Right kidney (tissue), 1 donor: ENCODE data around the gene ADD3.
"Not testable (repeated sequence)": the region's sequence is repeated elsewhere in the genome, so short reads cannot be mapped to it uniquely, and the experiment has no call there.

ENCODE experiments used
- DNase-seq: peaks from one replicate; pipeline ENCODE4 v3.0.0-alpha.2; 2016

ADD3 gene

GRCh38 chr10:110033701-110034235 lies 26.0 kb downstream of the ADD3 start:
- DNase-seq, result no peak

- DNase-seq, result no peak
These were observed 26.8 kb downstream of the ADD3 start for GRCh38 chr10:110034596-110034995.

- no peak for DNase-seq
These were observed 27.5 kb downstream of the ADD3 start for GRCh38 chr10:110035070-110035921.

GRCh38 chr10:110036640-110037039 lies 28.9 kb downstream of the ADD3 start:
- DNase-seq, result no peak

- no peak for DNase-seq
These were observed 31.5 kb downstream of the ADD3 start for GRCh38 chr10:110039254-110039653.

DNA sequence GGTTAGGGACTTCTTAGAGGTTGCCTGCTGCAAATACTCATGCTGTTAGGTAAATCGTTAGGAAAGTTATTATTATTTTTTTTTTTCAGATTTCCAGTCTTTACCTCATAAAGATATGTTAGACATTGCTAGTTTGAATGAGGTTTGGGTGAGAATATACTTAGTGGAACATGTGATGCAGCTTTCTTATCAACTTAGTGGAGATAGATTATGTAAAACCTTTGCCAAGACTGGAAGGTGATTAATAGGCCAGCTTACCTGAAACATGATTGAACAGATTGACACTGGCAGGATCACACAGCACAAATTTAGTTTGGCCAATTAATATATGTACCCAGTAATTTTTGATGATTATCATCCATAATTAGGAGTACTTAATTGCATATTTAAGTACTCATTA lies 32.3 kb downstream of the ADD3 start:
- no peak for DNase-seq

DNA sequence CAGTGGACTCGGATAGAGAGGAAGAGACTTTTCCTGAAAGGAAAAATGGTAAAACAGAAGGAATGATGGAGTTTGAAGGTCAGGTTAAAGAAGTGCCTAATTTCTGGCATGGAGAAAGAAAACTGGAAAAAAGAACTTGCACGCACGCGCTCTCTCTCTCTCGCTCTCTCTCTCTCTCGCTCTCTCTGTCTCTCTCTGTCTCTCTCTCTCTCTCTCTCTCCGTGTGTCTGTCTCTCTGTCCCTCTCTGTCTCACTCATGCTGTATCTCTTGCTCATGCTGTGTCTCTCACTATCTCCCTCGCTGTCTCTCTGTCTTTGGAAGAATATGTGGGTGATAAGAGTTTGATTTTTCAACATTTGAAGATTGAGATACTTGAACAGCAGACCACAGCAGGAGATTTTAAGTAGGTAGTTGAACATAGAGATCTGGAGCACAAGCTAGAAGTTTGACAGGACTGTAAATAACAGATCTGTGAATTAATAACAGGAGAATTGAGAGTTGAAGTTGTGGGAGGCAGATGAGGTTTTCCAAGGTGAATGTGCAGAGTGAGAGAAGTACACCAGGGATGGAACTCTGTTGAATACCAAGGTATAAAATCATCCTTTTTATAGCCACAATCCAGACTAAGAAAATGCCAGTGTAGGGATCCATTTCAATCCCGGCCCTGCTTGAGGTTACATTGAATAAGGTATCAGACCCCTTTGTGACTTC lies 33.1 kb downstream of the ADD3 start:
- no peak for DNase-seq

DNA sequence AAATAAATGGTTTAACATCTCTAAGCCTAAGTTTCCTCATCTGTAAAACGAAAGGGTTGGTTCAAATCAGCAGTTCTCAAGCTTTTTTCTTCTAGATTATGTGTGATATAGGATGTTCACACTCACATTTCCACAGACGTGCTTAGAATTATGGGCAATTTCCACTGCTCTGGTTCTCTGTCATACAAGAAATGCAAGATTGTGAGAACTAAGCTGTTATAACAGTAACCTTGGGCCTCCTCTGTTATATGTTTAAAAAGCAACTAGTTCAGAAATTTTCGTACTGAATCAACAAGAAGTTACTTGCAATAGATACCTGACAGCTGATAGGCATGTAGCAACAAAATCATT lies 33.7 kb downstream of the ADD3 start:
- no peak for DNase-seq

GRCh38 chr10:110042181-110042580 lies 34.4 kb downstream of the ADD3 start:
- DNase-seq, result no peak

GRCh38 chr10:110042891-110043290 lies 35.1 kb downstream of the ADD3 start:
- no peak for DNase-seq

GRCh38 chr10:110044681-110045080 lies 36.9 kb downstream of the ADD3 start:
- DNase-seq, result no peak

- DNase-seq, result no peak
These were observed 38.0 kb downstream of the ADD3 start for GRCh38 chr10:110045772-110046171.

- not testable (repeated sequence) for DNase-seq
These were observed 40.4 kb downstream of the ADD3 start for GRCh38 chr10:110048145-110048544.

GRCh38 chr10:110048781-110049180 lies 41.0 kb downstream of the ADD3 start:
- no peak for DNase-seq

- DNase-seq, result not testable (repeated sequence)
These were observed 42.3 kb downstream of the ADD3 start for GRCh38 chr10:110049889-110050591.

GRCh38 chr10:110051487-110051886 lies 43.7 kb downstream of the ADD3 start:
- DNase-seq, result no peak

DNA sequence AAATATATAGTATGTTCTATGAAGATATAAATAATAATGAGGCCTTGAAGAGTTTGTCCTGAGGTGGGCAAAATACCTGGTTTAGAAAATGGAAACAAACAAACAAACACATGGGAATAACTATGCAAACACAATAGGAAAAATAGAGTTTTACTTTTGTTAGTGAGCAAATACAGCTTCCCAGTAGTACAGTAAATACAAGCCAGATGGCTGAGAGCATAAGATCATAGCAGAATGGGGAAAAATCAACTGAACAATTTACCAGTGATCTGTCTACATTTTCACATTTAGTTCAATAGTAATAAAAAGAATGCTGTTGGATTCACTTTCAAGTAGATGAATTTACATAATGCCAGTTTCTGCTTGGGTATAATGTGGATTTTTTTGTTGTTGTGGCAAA lies 45.1 kb downstream of the ADD3 start:
- DNase-seq, result no peak

GRCh38 chr10:110056822-110057221 lies 49.0 kb downstream of the ADD3 start:
- no peak for DNase-seq

DNA sequence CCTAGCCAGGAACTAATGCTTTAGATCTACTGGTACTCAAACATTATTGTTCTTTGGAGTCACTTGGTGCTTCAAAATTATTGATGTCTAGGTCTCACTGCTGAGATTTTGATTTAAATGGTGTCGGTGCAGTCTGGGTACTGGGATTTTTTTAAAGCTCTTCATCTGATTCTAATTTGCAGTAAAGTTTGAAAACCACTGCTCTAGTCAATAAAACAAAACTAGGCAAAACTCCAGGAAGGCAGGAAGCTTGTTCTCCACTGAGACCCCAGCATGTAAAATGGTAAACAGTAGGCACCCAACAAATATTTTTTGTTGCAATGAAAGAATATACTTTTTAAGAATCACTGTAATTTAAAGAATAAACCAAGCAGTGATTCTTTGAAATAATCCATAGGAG lies 49.7 kb downstream of the ADD3 start:
- no peak for DNase-seq

DNA sequence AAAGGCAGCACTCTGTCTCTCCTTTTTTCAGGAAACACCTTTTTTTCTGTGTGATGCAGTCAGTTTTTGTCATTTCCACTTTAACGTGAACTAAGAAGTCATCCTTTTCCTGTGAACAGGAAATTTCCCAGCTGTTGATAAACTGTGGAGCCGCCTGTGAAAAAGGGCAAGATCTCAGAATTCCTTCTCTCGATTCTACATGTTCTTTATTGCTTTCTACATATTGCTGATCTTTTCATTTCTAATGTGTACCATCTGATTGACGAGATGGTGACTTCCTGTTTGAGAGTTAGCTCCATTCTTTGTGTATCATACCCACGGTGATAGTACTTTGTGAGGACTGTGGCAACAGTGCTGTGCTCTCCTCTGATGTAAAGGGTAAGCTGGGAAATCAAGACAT lies 50.4 kb downstream of the ADD3 start:
- DNase-seq, result no peak

DNA sequence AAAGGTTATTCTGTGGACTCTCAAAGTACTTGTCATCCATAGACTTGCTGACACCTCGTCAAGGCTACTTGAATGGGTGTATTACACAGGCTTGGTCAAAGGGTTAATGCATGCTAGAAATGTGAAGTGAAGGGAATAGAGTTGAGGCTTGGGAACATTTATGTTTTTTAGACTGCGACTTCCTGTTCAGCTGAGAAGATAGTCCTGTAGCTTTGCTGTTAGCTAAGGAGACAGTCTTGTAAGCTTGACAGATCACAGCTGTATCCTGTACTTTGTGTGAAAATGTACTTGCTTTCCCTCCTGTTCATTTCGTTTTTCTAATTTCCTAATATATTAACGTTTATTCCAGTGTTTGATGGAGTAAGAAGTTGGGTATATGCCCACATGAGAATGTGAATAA lies 52.1 kb downstream of the ADD3 start:
- DNase-seq, result no peak

DNA sequence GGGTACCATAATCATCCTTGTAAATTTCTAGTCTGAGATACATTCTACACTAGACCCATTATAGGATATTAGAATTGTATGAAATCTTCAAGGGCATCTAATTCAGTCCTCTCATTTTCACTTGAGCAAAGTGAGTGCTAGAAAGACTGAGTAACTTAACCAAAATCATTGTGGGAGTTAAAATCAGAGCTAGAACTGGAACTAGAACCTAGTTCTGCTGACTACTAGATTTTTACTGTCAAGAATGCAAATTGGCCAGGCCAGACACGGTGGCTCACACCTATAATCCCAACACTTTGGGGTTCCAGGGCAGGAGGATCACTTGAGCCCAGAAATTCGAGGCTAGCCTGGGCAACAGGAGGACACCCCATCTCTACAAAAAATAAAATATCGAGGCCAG lies 53.9 kb downstream of the ADD3 start:
- DNase-seq, result no peak

- DNase-seq, result no peak
These were observed 57.5 kb downstream of the ADD3 start for GRCh38 chr10:110065269-110065668.
